22Rv1 (cell line): Measurements from ENCODE around the gene ZNF385B.

Experiments used
- ZFX ChIP-seq: fragments of 450-650 bp; IDR thresholded peaks from 2 replicates; pipeline ENCODE4 v1.6.1; 2017; ENCODE audit warnings: antibody characterized with exemption, borderline replicate concordance
- TF ChIP-seq, protein P1 (sequence below): fragments of 450-650 bp; IDR thresholded peaks from 2 replicates; pipeline ENCODE4 v1.5.1; 2017; ENCODE audit warnings: mild to moderate bottlenecking

- no peak for TF ChIP-seq ZFX
- TF ChIP-seq, protein P1, sequence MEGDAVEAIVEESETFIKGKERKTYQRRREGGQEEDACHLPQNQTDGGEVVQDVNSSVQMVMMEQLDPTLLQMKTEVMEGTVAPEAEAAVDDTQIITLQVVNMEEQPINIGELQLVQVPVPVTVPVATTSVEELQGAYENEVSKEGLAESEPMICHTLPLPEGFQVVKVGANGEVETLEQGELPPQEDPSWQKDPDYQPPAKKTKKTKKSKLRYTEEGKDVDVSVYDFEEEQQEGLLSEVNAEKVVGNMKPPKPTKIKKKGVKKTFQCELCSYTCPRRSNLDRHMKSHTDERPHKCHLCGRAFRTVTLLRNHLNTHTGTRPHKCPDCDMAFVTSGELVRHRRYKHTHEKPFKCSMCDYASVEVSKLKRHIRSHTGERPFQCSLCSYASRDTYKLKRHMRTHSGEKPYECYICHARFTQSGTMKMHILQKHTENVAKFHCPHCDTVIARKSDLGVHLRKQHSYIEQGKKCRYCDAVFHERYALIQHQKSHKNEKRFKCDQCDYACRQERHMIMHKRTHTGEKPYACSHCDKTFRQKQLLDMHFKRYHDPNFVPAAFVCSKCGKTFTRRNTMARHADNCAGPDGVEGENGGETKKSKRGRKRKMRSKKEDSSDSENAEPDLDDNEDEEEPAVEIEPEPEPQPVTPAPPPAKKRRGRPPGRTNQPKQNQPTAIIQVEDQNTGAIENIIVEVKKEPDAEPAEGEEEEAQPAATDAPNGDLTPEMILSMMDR = no peak
Measured at GRCh38 chr2:179900655-179901054, 39.2 kb upstream of the ZNF385B start.
